T47D (cell line): ENCODE results near the gene TCF7L1.

Experiments
- DNase-seq, 2 experiments: peaks; one replicate each; pipeline versions ENCODE4 v3.0.0 to v3.0.0-alpha.2; 2011 to 2012; ENCODE audit warnings: low read depth in 1 of 2, low spot score in 1 of 2
- JUND ChIP-seq: IDR thresholded peaks from 2 replicates; pipeline ENCODE4 v1.6.1; 2012; ENCODE audit warnings: low read depth
- in situ Hi-C: cut with HindIII; loops from 2 replicates; pipeline ENCODE4 v1.10.0; 2016; ENCODE audit warnings: low sequenced_read_pairs, low pct_unique_long_range_greater_than_20kb

The TCF7L1 gene

GRCh38 chr2:85281553-85281952 is 148.4 kb downstream of the TCF7L1 start:
- in situ Hi-C loops = no loop called here
- TF ChIP-seq JUND = no peak
- DNase-seq = no peak

- DNase-seq = no peak
- no peak for TF ChIP-seq JUND
- in situ Hi-C loops = no loop called here
Measured at GRCh38 chr2:85282914-85283313, 149.7 kb downstream of the TCF7L1 start.

DNA sequence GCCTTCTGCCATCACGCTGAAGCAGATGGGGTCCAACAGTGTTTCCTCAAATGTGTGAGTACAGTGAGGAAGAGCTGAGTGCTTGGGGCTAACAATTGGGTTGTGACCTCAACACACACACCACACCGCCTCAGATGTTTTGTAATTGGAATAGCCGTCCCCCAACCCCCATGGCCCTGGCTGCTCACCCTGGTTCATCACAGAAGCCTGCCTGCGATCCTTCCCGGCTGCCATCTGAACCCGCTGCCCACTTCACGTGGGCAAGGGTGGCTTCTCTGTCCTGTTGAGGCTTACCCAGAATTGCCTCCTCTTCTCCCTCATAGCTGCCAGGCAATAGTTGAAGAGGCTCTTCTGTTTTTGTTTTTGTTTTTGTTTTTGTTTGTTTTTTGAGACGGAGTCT is 150.4 kb downstream of the TCF7L1 start:
- in situ Hi-C loops = no loop called here
- TF ChIP-seq JUND = no peak
- DNase-seq = no peak

DNA sequence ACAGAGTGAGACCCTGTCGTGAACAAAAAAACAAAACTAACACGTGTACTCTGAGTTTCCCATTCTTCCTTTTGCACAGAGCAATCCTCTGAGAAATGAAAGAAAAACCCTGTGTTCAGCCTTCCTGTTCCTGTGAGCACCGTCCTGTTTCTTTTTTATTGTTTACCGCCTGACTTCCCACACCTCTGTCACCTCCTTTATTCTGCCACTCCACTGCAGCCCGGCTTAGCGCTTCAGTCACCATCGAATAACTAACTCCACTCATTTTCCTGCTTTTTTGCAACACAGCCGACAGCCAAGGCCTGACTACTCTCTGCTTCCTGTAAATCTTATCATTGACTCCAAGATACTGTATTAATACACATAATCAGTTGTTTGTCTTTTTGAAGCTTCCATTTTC is 153.7 kb downstream of the TCF7L1 start:
- DNase-seq = no peak
- TF ChIP-seq JUND = no peak
- in situ Hi-C loops = no loop called here

DNA sequence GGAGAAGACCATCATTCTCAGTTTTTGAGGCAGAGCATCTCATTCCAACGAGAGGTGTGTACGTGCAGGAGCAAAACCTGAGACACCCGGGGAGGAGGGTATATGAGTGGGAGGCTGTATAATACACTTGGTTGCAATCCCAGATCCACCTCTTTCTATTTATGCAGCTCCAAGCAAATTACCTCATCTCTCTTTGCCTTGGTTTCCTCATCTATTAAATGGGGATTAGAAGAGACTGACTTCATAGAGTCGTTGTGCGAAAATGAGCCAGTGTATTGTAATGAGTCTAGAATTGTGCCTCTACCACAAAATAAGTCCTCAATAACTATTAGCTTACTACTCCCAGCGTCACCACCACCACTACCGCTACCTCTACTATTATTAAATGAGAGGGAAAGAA is 154.5 kb downstream of the TCF7L1 start:
- no peak for DNase-seq
- TF ChIP-seq JUND = no peak
- in situ Hi-C loops = no loop called here

GRCh38 chr2:85288244-85288725 is 155.1 kb downstream of the TCF7L1 start:
- in situ Hi-C loops = no loop called here
- no peak for DNase-seq
- TF ChIP-seq JUND = no peak

GRCh38 chr2:85291425-85292023 is 158.3 kb downstream of the TCF7L1 start:
- in situ Hi-C loops = no loop called here
- no peak for TF ChIP-seq JUND
- no peak for DNase-seq

GRCh38 chr2:85302121-85302520 is 168.9 kb downstream of the TCF7L1 start:
- in situ Hi-C loops = no loop called here
- TF ChIP-seq JUND = no peak
- DNase-seq = no peak

DNA sequence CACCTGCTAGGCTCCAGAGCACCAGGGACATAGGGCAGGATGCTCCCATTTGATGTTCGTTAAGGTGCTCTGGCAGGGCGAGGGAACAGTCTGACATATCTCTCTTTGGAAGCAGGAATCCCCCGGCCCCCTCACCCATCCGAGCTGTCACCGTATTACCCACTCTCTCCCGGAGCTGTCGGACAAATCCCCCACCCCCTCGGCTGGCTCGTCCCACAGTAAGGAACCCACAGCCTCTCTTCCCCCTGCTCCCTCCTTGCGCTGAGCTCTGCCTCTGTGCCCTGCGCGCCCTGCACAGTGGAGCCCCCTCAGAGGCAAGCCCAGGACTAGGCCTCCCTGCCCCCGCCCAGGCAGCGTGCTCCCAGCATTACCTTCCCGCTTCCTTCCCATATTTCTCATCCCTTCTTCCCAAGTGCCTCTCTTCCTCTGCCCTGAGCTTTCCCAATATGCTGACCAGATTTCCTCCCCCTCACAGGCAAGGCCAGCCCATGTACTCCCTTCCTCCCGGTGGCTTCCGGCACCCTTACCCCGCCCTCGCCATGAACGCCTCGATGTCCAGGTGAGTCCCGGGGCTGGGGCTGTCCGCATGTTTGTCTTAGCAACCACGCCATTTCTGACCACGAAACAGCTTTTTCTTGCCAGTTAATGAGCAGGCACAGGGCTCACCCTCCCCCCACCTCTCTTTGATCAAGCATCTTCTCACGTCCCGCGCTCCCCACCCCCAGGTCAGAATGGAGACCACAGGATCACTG is 170.8 kb downstream of the TCF7L1 start:
- no peak for TF ChIP-seq JUND
- in situ Hi-C loops = no loop called here
- DNase-seq = no peak

- TF ChIP-seq JUND = no peak
- in situ Hi-C loops = no loop called here
- no peak for DNase-seq
Measured at GRCh38 chr2:85307527-85307897, 174.3 kb downstream of the TCF7L1 start.

GRCh38 chr2:85308201-85308600 is 175.0 kb downstream of the TCF7L1 start:
- in situ Hi-C loops = no loop called here

GRCh38 chr2:85308896-85309555 is 175.8 kb downstream of the TCF7L1 start:
- TF ChIP-seq JUND = no peak
- DNase-seq = no peak
- in situ Hi-C loops = no loop called here

More at GRCh38 chr2:85308201-85308600, 175.0 kb downstream of the TCF7L1 start:
- no peak for DNase-seq
- no peak for TF ChIP-seq JUND

GRCh38 chr2:85309699-85310321 is 176.6 kb downstream of the TCF7L1 start:
- in situ Hi-C loops = no loop called here
- no peak for TF ChIP-seq JUND
- DNase-seq = no peak
